GM19238 (cell line): Measurements from ENCODE around the gene TPP2.

ENCODE experiments used
- DNase-seq: peaks from one replicate; pipeline ENCODE4 v3.0.0; 2011; ENCODE audit warnings: low spot score; ENCODE audit not compliant: insufficient read length

The TPP2 gene

GRCh38 chr13:102651892-102652291 is 55.1 kb downstream of the TPP2 start:
- DNase-seq, result no peak

- no peak for DNase-seq
Observed at GRCh38 chr13:102654756-102655155, 58.0 kb downstream of the TPP2 start.

GRCh38 chr13:102657630-102658029 is 60.8 kb downstream of the TPP2 start:
- no peak for DNase-seq

GRCh38 chr13:102658660-102659059 is 61.9 kb downstream of the TPP2 start:
- no peak for DNase-seq

- no peak for DNase-seq
Observed at GRCh38 chr13:102659168-102659713, 62.5 kb downstream of the TPP2 start.

GRCh38 chr13:102667023-102667422 is 70.2 kb downstream of the TPP2 start:
- DNase-seq, result no peak

GRCh38 chr13:102667911-102668310 is 71.1 kb downstream of the TPP2 start:
- no peak for DNase-seq

GRCh38 chr13:102670130-102670529 is 73.3 kb downstream of the TPP2 start:
- DNase-seq, result no peak

- DNase-seq, result no peak
Observed at GRCh38 chr13:102675115-102675514, 78.3 kb downstream of the TPP2 start.

- no peak for DNase-seq
Observed at GRCh38 chr13:102677122-102677521, 80.3 kb downstream of the TPP2 start.

GRCh38 chr13:102678339-102679107 is 81.7 kb downstream of the TPP2 start:
- DNase-seq, result no peak

GRCh38 chr13:102679449-102680132 is 82.8 kb downstream of the TPP2 start:
- no peak for DNase-seq

- no peak for DNase-seq
Observed at GRCh38 chr13:102680133-102680717, 83.4 kb downstream of the TPP2 start.

- no peak for DNase-seq
Observed at GRCh38 chr13:102680842-102681740, 84.3 kb downstream of the TPP2 start.

- DNase-seq, result no peak
Observed at GRCh38 chr13:102682211-102682610, 85.4 kb downstream of the TPP2 start.

GRCh38 chr13:102682727-102683126 is 85.9 kb downstream of the TPP2 start:
- DNase-seq, result no peak

- DNase-seq, result no peak
Observed at GRCh38 chr13:102683637-102684036, 86.9 kb downstream of the TPP2 start.

GRCh38 chr13:102686024-102686423 is 89.2 kb downstream of the TPP2 start:
- no peak for DNase-seq

- DNase-seq, result no peak
Observed at GRCh38 chr13:102687520-102687919, 90.7 kb downstream of the TPP2 start.

GRCh38 chr13:102688306-102688973 is 91.7 kb downstream of the TPP2 start:
- no peak for DNase-seq

GRCh38 chr13:102690883-102691282 is 94.1 kb downstream of the TPP2 start:
- DNase-seq, result no peak
